Endothelial cell of umbilical vein (primary cell): Measurements from ENCODE around the gene PRPS1L1. TPM values are rescaled to one million over a fixed set of nuclear protein-coding genes. Genes with fewer than 3 reads are reported as not detected.

Experiments used
- BruUV-seq: library from RNA; stranded (reverse); fragments of 400-500 nt; replicated peaks from 2 replicates; lab custom pipeline; 2021; lab: Mats Ljungman, UMichigan
- CTCF ChIA-PET: fragments of 300-600, 350-600 bp; sonication (Branson Sonifier 250); formaldehyde crosslinking; loops from one replicate; lab custom pipeline; 2021; ENCODE audit warnings: antibody characterized with exemption, inconsistent platforms; lab: Charles Lee
- POLR2A ChIA-PET: fragments of 300-600, 350-600 bp; sonication (Branson Sonifier 250); formaldehyde crosslinking; loops from one replicate; lab custom pipeline; 2021; ENCODE audit warnings: antibody characterized with exemption, inconsistent platforms; lab: Charles Lee
- DNase-seq: peaks from one replicate; pipeline ENCODE4 v3.0.0-alpha.2; 2011; ENCODE audit warnings: low read depth, low spot score
- FAIRE-seq: peaks from 2 replicates; lab custom pipeline; 2011; peaks lifted over from hg19 to GRCh38; lab: Jason Lieb, UNC
- H2AFZ ChIP-seq: 2 replicates; pipeline ENCODE4 v1.6.0; 2012; ENCODE audit warnings: low read depth, low read length, control low read depth, inconsistent platforms
- H3K27ac ChIP-seq: 2 replicates; pipeline ENCODE4 v1.5.1; 2011; ENCODE audit warnings: low read depth, mild to moderate bottlenecking, control low read depth, low read length, moderate library complexity; ENCODE audit not compliant: insufficient read depth
- H3K27me3 ChIP-seq, 2 experiments: 2 replicates each; pipeline versions ENCODE4 v1.6.0 to v1.6.1; 2011; ENCODE audit warnings: low read length in 2 of 2, mixed read lengths in 1 of 2; ENCODE audit not compliant: control insufficient read depth in 2 of 2, insufficient read depth in 2 of 2
- H3K36me3 ChIP-seq, 2 experiments: 2 replicates in 1 of 2; 3 replicates in 1 of 2; pipeline ENCODE4 v1.5.1; 2011; ENCODE audit warnings: low read length in 2 of 2, mild to moderate bottlenecking in 1 of 2, moderate library complexity in 1 of 2; ENCODE audit not compliant: control insufficient read depth in 2 of 2, insufficient read depth in 2 of 2; ENCODE audit errors: extremely low read depth in 1 of 2
- H3K4me1 ChIP-seq: 3 replicates; pipeline ENCODE4 v1.5.1; 2011; ENCODE audit warnings: mild to moderate bottlenecking, low read length; ENCODE audit not compliant: control insufficient read depth, insufficient read depth; ENCODE audit errors: extremely low read depth
- H3K4me2 ChIP-seq: 2 replicates; pipeline ENCODE4 v1.6.1; 2011; ENCODE audit warnings: low read length, control low read depth, mixed read lengths; ENCODE audit not compliant: insufficient read depth
- H3K4me3 ChIP-seq, 3 experiments: fragments of 200-600 bp in 1 of 3; sonication (generic), shearing (Covaris generic) in 1 of 3; replicated peaks in 1 of 3; 2 replicates each; pipeline ENCODE4 v1.5.1; 2011 to 2016; ENCODE audit warnings: control low read depth in 3 of 3, low read length in 3 of 3, mild to moderate bottlenecking in 2 of 3, inconsistent platforms in 1 of 3, low read depth in 1 of 3, moderate library complexity in 1 of 3; ENCODE audit not compliant: insufficient read depth in 1 of 3
- H3K79me2 ChIP-seq: 2 replicates; pipeline ENCODE4 v1.6.0; 2012; ENCODE audit warnings: low read length, inconsistent platforms; ENCODE audit not compliant: control insufficient read depth, insufficient read depth
- H3K9ac ChIP-seq: replicated peaks from 2 replicates; pipeline ENCODE3; 2011; ENCODE audit warnings: low read length, control low read depth; ENCODE audit not compliant: insufficient read depth; ENCODE audit errors: extremely low read depth
- H3K9me1 ChIP-seq: replicated peaks from 3 replicates; pipeline ENCODE4 v1.6.0; 2011; ENCODE audit warnings: mild to moderate bottlenecking, low read length; ENCODE audit not compliant: control insufficient read depth, insufficient read depth; ENCODE audit errors: extremely low read depth
- H3K9me3 ChIP-seq: replicated peaks from 2 replicates; pipeline ENCODE4 v1.5.1; 2012; ENCODE audit warnings: low read length, inconsistent platforms; ENCODE audit not compliant: control insufficient read depth, insufficient read depth
- H4K20me1 ChIP-seq: replicated peaks from 2 replicates; pipeline ENCODE3; 2011; ENCODE audit warnings: mild to moderate bottlenecking, low read length; ENCODE audit not compliant: control insufficient read depth, insufficient read depth; ENCODE audit errors: extremely low read depth
- CTCF ChIP-seq, 2 donors: IDR thresholded peaks; 1 replicate in 1 of 2; 2 replicates in 1 of 2; pipeline ENCODE4 v1.5.1; 2011; ENCODE audit warnings: low read length in 2 of 2, mild to moderate bottlenecking in 2 of 2, moderate library complexity in 2 of 2, control low read depth in 1 of 2, inconsistent platforms in 1 of 2, low read depth in 1 of 2; ENCODE audit not compliant: insufficient read depth in 1 of 2; ENCODE audit errors: extremely low read depth in 1 of 2
- EZH2 ChIP-seq: IDR thresholded peaks from 2 replicates; pipeline ENCODE4 v1.6.1; 2012; ENCODE audit warnings: borderline replicate concordance, low read depth, mild to moderate bottlenecking, moderate library complexity, low read length, inconsistent platforms; ENCODE audit not compliant: severe bottlenecking
- FOS ChIP-seq: IDR thresholded peaks from 2 replicates; pipeline ENCODE4 v1.6.1; 2011; ENCODE audit warnings: mild to moderate bottlenecking, low read length, moderate library complexity, borderline replicate concordance; ENCODE audit not compliant: insufficient read depth
- GATA2 ChIP-seq: IDR thresholded peaks from 2 replicates; pipeline ENCODE4 v1.7.0; 2011; ENCODE audit warnings: low read depth, mild to moderate bottlenecking, moderate library complexity, mixed read lengths, low read length; ENCODE audit not compliant: insufficient read length, insufficient read depth
- JUN ChIP-seq: IDR thresholded peaks from 2 replicates; pipeline ENCODE4 v1.6.1; 2011; ENCODE audit warnings: borderline replicate concordance, low read depth; ENCODE audit not compliant: insufficient read length, insufficient read depth
- MAX ChIP-seq: IDR thresholded peaks from 2 replicates; pipeline ENCODE4 v1.6.1; 2011; ENCODE audit not compliant: insufficient read depth, insufficient read length
- MYC ChIP-seq: IDR thresholded peaks from one replicate; pipeline ENCODE4 v1.6.1; 2011; ENCODE audit warnings: mild to moderate bottlenecking, low read depth, low read length
- POLR2A ChIP-seq: IDR thresholded peaks from 2 replicates; pipeline ENCODE4 v1.6.1; 2012; ENCODE audit warnings: low read depth, mild to moderate bottlenecking, control low read depth, low read length
- POLR2AphosphoS5 ChIP-seq: IDR thresholded peaks from 2 replicates; pipeline ENCODE4 v1.6.1; 2012; ENCODE audit warnings: low read depth, mild to moderate bottlenecking, control low read depth, low read length, moderate library complexity; ENCODE audit not compliant: insufficient read depth
- dilution Hi-C: fragments of 300-500 bp; cut with MboI; formaldehyde crosslinking; loops from one replicate; pipeline ENCODE4 v1.15.0; 2019; ENCODE audit warnings: low sequenced_read_pairs; ENCODE audit not compliant: extremely low pct_ligation_motif_present
- intact Hi-C: fragments of 100-400 bp; cut with micrococcal nuclease; formaldehyde crosslinking; loops from one replicate; pipeline ENCODE4 v1.10.0; 2022
- polyA plus RNA-seq, 4 experiments: library from polyadenylated mRNA; depleted of rRNA in 3 of 4; stranded (reverse) in 3 of 4; unstranded in 1 of 4; fragments of >200 nt; gene quantifications; 2 replicates each; pipeline versions ENCODE4 v1.2.1 to v1.2.3, GENCODE V29; 2011 to 2012; ENCODE audit warnings: missing spikeins in 1 of 4
- total RNA-seq: library from RNA; stranded (reverse); gene quantifications from 2 replicates; pipeline ENCODE4 v1.2.3, GENCODE V29; 2021

Gene PRPS1L1
- total and polyA plus RNA-seq, 2 donors (not counting 3 experiments of a cell fraction or from before 2014, with no cell fraction given) = not detected

- H3K9ac ChIP-seq = peak overlapping the region; percentile 69
- no peaks in the 10 kb centered on the region for H3K79me2 ChIP-seq
- H3K9me3 ChIP-seq = no peaks in the 10 kb centered on the region
- no peaks in the 10 kb centered on the region for H3K9me1 ChIP-seq
- peaks cover 24% of the 10 kb centered on the region for H3K4me1 ChIP-seq
- no peak for DNase-seq
- ChIA-PET POLR2A (interaction anchor here (0.6 kb wide), 1 partner anchor 579 kb away, joined by 4 read pairs; no protein-coding TSS in a partner anchor), CTCF (interaction anchor here (1.1 to 1.2 kb wide), 2 partner anchors 15 to 250 kb away, joined by 3 to 6 read pairs; no protein-coding TSS in a partner anchor)
- H2AFZ ChIP-seq = peak overlapping the region; percentile 91
- H3K4me3 ChIP-seq = peak overlapping the region in 1 of 3 experiments; percentile 11
- intact Hi-C loops = no loop called here
- peak overlapping the region; percentile 95 for H3K27ac ChIP-seq
- H4K20me1 ChIP-seq = no peaks in the 10 kb centered on the region
- TF ChIP-seq GATA2 (no peak), FOS (no peak), CTCF (IDR thresholded peaks at IDR 0.05; ENCODE audit: extremely low read depth in 1 of 2, insufficient read depth in 1 of 2, low read depth in 1 of 2, low read length in 2 of 2) (no peak)
- dilution Hi-C loops = no loop called here
- no peaks in the 10 kb centered on the region for H3K27me3 ChIP-seq
- no peaks in the 10 kb centered on the region for H3K36me3 ChIP-seq
- no peak for FAIRE-seq
- H3K4me2 ChIP-seq = peak overlapping the region; percentile 92
- BruUV-seq = no TSS peak
Observed at GRCh38 chr7:18020138-18020715, 7.4 kb downstream of the PRPS1L1 start.

- dilution Hi-C loops (no loop called here), intact Hi-C loops (loop anchor here (1.0 kb wide), 2 partner anchors 54 to 79 kb away; partner anchors contain the start of gene SNX13)
- peak; percentile 98 for DNase-seq
- Histone ChIP-seq H3K9me3 (no peaks in the 10 kb centered on the region), H3K9ac (peak overlapping the region; percentile 69), H3K9me1 (no peaks in the 10 kb centered on the region), H3K4me3 (peak overlapping the region in 1 of 3 experiments; percentile 11), H4K20me1 (no peaks in the 10 kb centered on the region), H3K27me3 (no peaks in the 10 kb centered on the region), H2AFZ (peak overlapping the region; percentile 91), H3K27ac (peak overlapping the region; percentile 95), H3K4me2 (peak overlapping the region; percentile 92), H3K36me3 (no peaks in the 10 kb centered on the region), H3K79me2 (no peaks in the 10 kb centered on the region), H3K4me1 (peaks cover 24% of the 10 kb centered on the region)
- CTCF ChIA-PET = interaction anchor here (0.5 to 1.2 kb wide), 3 partner anchors 16 to 249 kb away, joined by 3 to 6 read pairs (median 5); no protein-coding TSS in a partner anchor
- TF ChIP-seq POLR2AphosphoS5 (peak; percentile 39), MYC (no peak), FOS (peak; percentile 96), POLR2A (peak; percentile 49), EZH2 (no peak), GATA2 (peak; percentile 78), MAX (no peak), JUN (peak; percentile 91), CTCF (IDR thresholded peaks at IDR 0.05; ENCODE audit: extremely low read depth in 1 of 2, insufficient read depth in 1 of 2, low read depth in 1 of 2, low read length in 2 of 2) (no peak)
- peak; percentile 91 for FAIRE-seq
- POLR2A ChIA-PET = interaction anchor here (0.6 kb wide), 1 partner anchor 578 kb away, joined by 4 read pairs; no protein-coding TSS in a partner anchor
- BruUV-seq = no TSS peak
Observed at GRCh38 chr7:18019555-18019954, 8.1 kb downstream of the PRPS1L1 start.
